Thymus (tissue), 14 donors: ENCODE results near the gene ATXN7L2. TPM values are rescaled to one million over a fixed set of nuclear protein-coding genes. Genes with fewer than 3 reads are reported as not detected.
A peak's percentile ranks its signal among the peaks of the same experiment; 100 is the strongest.
"Not testable (repeated sequence)": the region's sequence is repeated elsewhere in the genome, so short reads cannot be mapped to it uniquely, and the experiment has no call there.

Source experiments
- DNase-seq, 9 donors: peaks; one replicate each; pipeline ENCODE4 v3.0.0-alpha.2; 2013; ENCODE audit warnings: low spot score in 9 of 9, low read depth in 6 of 9, missing footprints in 1 of 9
- H3K27ac ChIP-seq, 2 donors: one replicate each; pipeline ENCODE4 v1.5.1; 2013; ENCODE audit warnings: control low read depth in 1 of 2, low read depth in 1 of 2, low read length in 1 of 2, mild to moderate bottlenecking in 1 of 2, moderate library complexity in 1 of 2
- H3K27me3 ChIP-seq, 2 donors: one replicate each; pipeline ENCODE4 v1.5.1; 2013; ENCODE audit warnings: low read length in 1 of 2; ENCODE audit not compliant: control insufficient read depth in 2 of 2, insufficient read depth in 1 of 2
- H3K36me3 ChIP-seq, 2 donors: one replicate each; pipeline ENCODE4 v1.5.1; 2013; ENCODE audit warnings: low read length in 1 of 2, mild to moderate bottlenecking in 1 of 2, moderate library complexity in 1 of 2; ENCODE audit not compliant: control insufficient read depth in 2 of 2, insufficient read depth in 2 of 2
- H3K4me1 ChIP-seq, 2 donors: one replicate each; pipeline ENCODE4 v1.5.1; 2013; ENCODE audit warnings: low read length in 2 of 2; ENCODE audit not compliant: control insufficient read depth in 2 of 2, insufficient read depth in 2 of 2
- H3K4me3 ChIP-seq, 2 donors: one replicate each; pipeline ENCODE4 v1.5.1; 2013; ENCODE audit warnings: low read length in 2 of 2, control low read depth in 1 of 2, mild to moderate bottlenecking in 1 of 2
- H3K9me3 ChIP-seq, 2 donors: one replicate each; pipeline ENCODE4 v1.5.1; 2013; ENCODE audit warnings: low read length in 1 of 2, mild to moderate bottlenecking in 1 of 2; ENCODE audit not compliant: control insufficient read depth in 2 of 2, insufficient read depth in 1 of 2
- WGBS: extraction: QIAGEN DNeasy Blood & Tissue Kit; methylation state at CpG from one replicate; pipeline ENCODE4 v1.1.7; 2013; 5-methylcytosine and 5-hydroxymethylcytosine counted together
- long read RNA-seq, 10 donors: transcript quantifications; one replicate each; lab custom pipeline, GENCODE V29; 2026
- polyA plus RNA-seq: library from polyadenylated mRNA; stranded (reverse); fragments of 200-250 nt; gene quantifications from one replicate; pipeline ENCODE4 v1.2.3, GENCODE V29; 2013
- total RNA-seq: library from RNA; stranded (reverse); fragments of 120-200 nt; gene quantifications from one replicate; pipeline ENCODE4 v1.2.4, GENCODE V29; 2013
- donor health status: healthy.

Gene ATXN7L2
- total RNA-seq (5.4 TPM), polyA plus RNA-seq (19.6 TPM)
- long read RNA-seq, donor 1, partial matches to known transcripts: 0 of 1 reads
- long read RNA-seq, donor 1, other reads (novel, unspliced or antisense): 0 of 1 reads
- long read RNA-seq, donor 2, partial matches to known transcripts: 0 of 2 reads
- long read RNA-seq, donor 2, other reads (novel, unspliced or antisense): 0 of 2 reads
- long read RNA-seq, donor 3, partial matches to known transcripts: 0 of 2 reads
- long read RNA-seq, donor 3, other reads (novel, unspliced or antisense): 0 of 2 reads
- long read RNA-seq, donor 4, partial matches to known transcripts: 0 of 2 reads
- long read RNA-seq, donor 4, other reads (novel, unspliced or antisense): 0 of 2 reads
- long read RNA-seq, donor 5, partial matches to known transcripts: 0 of 2 reads
- long read RNA-seq, donor 5, other reads (novel, unspliced or antisense): 0 of 2 reads
- long read RNA-seq, donor 6, partial matches to known transcripts: 0 of 2 reads
- long read RNA-seq, donor 6, other reads (novel, unspliced or antisense): 0 of 2 reads
- long read RNA-seq, donor 7, partial matches to known transcripts: 0 of 1 reads
- long read RNA-seq, donor 7, other reads (novel, unspliced or antisense): 0 of 1 reads
- long read RNA-seq, donor 8, partial matches to known transcripts: 0 of 2 reads
- long read RNA-seq, donor 8, other reads (novel, unspliced or antisense): 0 of 2 reads
- long read RNA-seq, donor 9, partial matches to known transcripts: 0 of 4 reads
- long read RNA-seq, donor 9, other reads (novel, unspliced or antisense): 0 of 4 reads
- long read RNA-seq, donor 10: 0 reads

- peaks cover 0 to 43% of the 10 kb centered on the region in 2 donors for H3K27me3 ChIP-seq
- H3K27ac ChIP-seq: peak within 1 kb of the TSS; percentile 89 to 98
- H3K9me3 ChIP-seq: peaks cover 0 to 5% of the 10 kb centered on the region in 2 donors
- H3K36me3 ChIP-seq: peaks cover 23 to 24% of the 10 kb centered on the region in 2 donors
- under 1% methylated on average over 73 of the region's 73 CpGs for WGBS
- H3K4me1 ChIP-seq: peaks cover 5 to 21% of the 10 kb centered on the region in 2 donors
- peak within 1 kb of the TSS; percentile 65 to 75 for H3K4me3 ChIP-seq
- peak; percentile 83 to 96 (median 91) for DNase-seq
Observed at GRCh38 chr1:109483672-109484518, at the start of gene ATXN7L2. Gene ATXN7L2, plus strand, starts transcription at chr1:109483905. Its CDS starts 49 bp downstream, at chr1:109483954.

- Histone ChIP-seq H3K4me3 (no peak overlapping the region), H3K9me3 (peaks cover 0 to 6% of the 10 kb centered on the region in 2 donors), H3K36me3 (no peaks in the 10 kb centered on the region), H3K27ac (no peak overlapping the region), H3K4me1 (no peaks in the 10 kb centered on the region), H3K27me3 (peaks cover 0 to 2% of the 10 kb centered on the region in 2 donors)
- no peak for DNase-seq
- WGBS: 90% methylated on average over 1 of the region's 1 CpG
Observed at GRCh38 chr1:109434484-109434883, 49.2 kb upstream of the ATXN7L2 start.

- H3K36me3 ChIP-seq: no peaks in the 10 kb centered on the region
- no peak overlapping the region for H3K4me3 ChIP-seq
- 91% methylated on average over 3 of the region's 3 CpGs for WGBS
- H3K4me1 ChIP-seq: no peaks in the 10 kb centered on the region
- DNase-seq: no peak
- no peak overlapping the region for H3K27ac ChIP-seq
- H3K27me3 ChIP-seq: peaks cover 0 to 6% of the 10 kb centered on the region in 2 donors
- peaks cover 0 to 5% of the 10 kb centered on the region in 2 donors for H3K9me3 ChIP-seq
Observed at GRCh38 chr1:109438798-109439297, 44.9 kb upstream of the ATXN7L2 start.

- Histone ChIP-seq H3K9me3 (no peaks in the 10 kb centered on the region), H3K36me3 (no peaks in the 10 kb centered on the region), H3K4me1 (no peaks in the 10 kb centered on the region), H3K4me3 (no peak overlapping the region), H3K27me3 (peaks cover 0 to 11% of the 10 kb centered on the region in 2 donors), H3K27ac (no peak overlapping the region)
- 81% methylated on average over 1 of the region's 1 CpG for WGBS
- DNase-seq: no peak
Observed at GRCh38 chr1:109441069-109441468, 42.6 kb upstream of the ATXN7L2 start.

GRCh38 chr1:109443476-109443875 lies 40.2 kb upstream of the ATXN7L2 start:
- H3K27me3 ChIP-seq: peaks cover 0 to 11% of the 10 kb centered on the region in 2 donors
- no peak for DNase-seq
- no peaks in the 10 kb centered on the region for H3K4me1 ChIP-seq

GRCh38 chr1:109444346-109444745 lies 39.4 kb upstream of the ATXN7L2 start:
- 89% methylated on average over 1 of the region's 1 CpG for WGBS
- no peaks in the 10 kb centered on the region for H3K36me3 ChIP-seq
- no peaks in the 10 kb centered on the region for H3K4me1 ChIP-seq
- H3K9me3 ChIP-seq: no peaks in the 10 kb centered on the region
- H3K27ac ChIP-seq: no peak overlapping the region
- no peak overlapping the region for H3K4me3 ChIP-seq
- H3K27me3 ChIP-seq: peaks cover 0 to 9% of the 10 kb centered on the region in 2 donors
- no peak for DNase-seq

More at GRCh38 chr1:109443476-109443875, 40.2 kb upstream of the ATXN7L2 start:
- 87% methylated on average over 2 of the region's 2 CpGs for WGBS
- H3K36me3 ChIP-seq: no peaks in the 10 kb centered on the region
- no peak overlapping the region for H3K4me3 ChIP-seq
- no peak overlapping the region for H3K27ac ChIP-seq
- no peaks in the 10 kb centered on the region for H3K9me3 ChIP-seq

GRCh38 chr1:109445949-109446695 lies 37.6 kb upstream of the ATXN7L2 start:
- 85% methylated on average over 11 of the region's 11 CpGs for WGBS
- H3K36me3 ChIP-seq, H3K27me3 ChIP-seq: not testable (repeated sequence)

GRCh38 chr1:109447524-109447923 lies 36.2 kb upstream of the ATXN7L2 start:
- WGBS: 62% methylated on average over 4 of the region's 4 CpGs
- DNase-seq: no peak
- no peak overlapping the region for H3K27ac ChIP-seq
- no peaks in the 10 kb centered on the region for H3K36me3 ChIP-seq
- H3K27me3 ChIP-seq: peaks cover 0 to 7% of the 10 kb centered on the region in 2 donors
- H3K9me3 ChIP-seq: no peaks in the 10 kb centered on the region
- H3K4me3 ChIP-seq: no peak overlapping the region
- no peaks in the 10 kb centered on the region for H3K4me1 ChIP-seq

More at GRCh38 chr1:109445949-109446695, 37.6 kb upstream of the ATXN7L2 start:
- H3K4me3 ChIP-seq, H3K27ac ChIP-seq, DNase-seq, H3K4me1 ChIP-seq, H3K9me3 ChIP-seq: not testable (repeated sequence)
